ENCODE measurements around the gene CBFA2T3.
A peak's percentile ranks its signal among the peaks of the same experiment; 100 is the strongest.
"Not testable (repeated sequence)": the region's sequence is repeated elsewhere in the genome, so short reads cannot be mapped to it uniquely, and the experiment has no call there.

Gene CBFA2T3

GRCh38 chr16:88922114-88922825 lies 54.7 kb downstream of the CBFA2T3 start:
- Histone ChIP-seq H3K4me1 (no peaks in the 10 kb centered on the region), H3K79me2 (no peaks in the 10 kb centered on the region), H2AFZ (no peak overlapping the region), H3K9ac (no peak overlapping the region), H3K4me2 (ENCODE audit: low read length) (no peak overlapping the region), H3K9me3 (ENCODE audit: control insufficient read depth, low read length) (no peaks in the 10 kb centered on the region), H3K27me3 (ENCODE audit: control insufficient read depth, insufficient read depth, low read length) (no peaks in the 10 kb centered on the region), H3K36me3 (ENCODE audit: control insufficient read depth, insufficient read depth, low read length) (no peaks in the 10 kb centered on the region), H3K4me3 (ENCODE audit: low read depth, low read length) (no peak overlapping the region), H3K27ac (peak overlapping the region; percentile 44)
- no peak for TF ChIP-seq CTCF (IDR thresholded peaks at IDR 0.05)

GRCh38 chr16:88921591-88921990 lies 55.4 kb downstream of the CBFA2T3 start:
- Histone ChIP-seq H3K4me2 (ENCODE audit: low read length) (no peak overlapping the region), H3K36me3 (ENCODE audit: control insufficient read depth, insufficient read depth, low read length) (no peaks in the 10 kb centered on the region), H2AFZ (no peak overlapping the region), H3K9ac (no peak overlapping the region), H3K27me3 (ENCODE audit: control insufficient read depth, insufficient read depth, low read length) (no peaks in the 10 kb centered on the region), H3K27ac (no peak overlapping the region), H3K4me1 (no peaks in the 10 kb centered on the region), H3K79me2 (no peaks in the 10 kb centered on the region), H3K9me3 (ENCODE audit: control insufficient read depth, low read length) (no peaks in the 10 kb centered on the region), H3K4me3 (ENCODE audit: low read depth, low read length) (no peak overlapping the region)
- TF ChIP-seq CTCF (IDR thresholded peaks at IDR 0.05), result no peak

- Histone ChIP-seq H3K27ac (peak overlapping the region; percentile 8), H3K4me1 (no peaks in the 10 kb centered on the region), H3K36me3 (ENCODE audit: control insufficient read depth, insufficient read depth, low read length) (no peaks in the 10 kb centered on the region), H3K9ac (no peak overlapping the region), H3K79me2 (no peaks in the 10 kb centered on the region), H3K9me3 (ENCODE audit: control insufficient read depth, low read length) (no peaks in the 10 kb centered on the region), H3K4me3 (ENCODE audit: low read depth, low read length) (no peak overlapping the region), H3K4me2 (ENCODE audit: low read length) (no peak overlapping the region), H3K27me3 (ENCODE audit: control insufficient read depth, insufficient read depth, low read length) (no peaks in the 10 kb centered on the region), H2AFZ (no peak overlapping the region)
- no peak for TF ChIP-seq CTCF (IDR thresholded peaks at IDR 0.05)
Observed at GRCh38 chr16:88920618-88921590, 56.1 kb downstream of the CBFA2T3 start.

- no peak overlapping the region for H3K4me3 ChIP-seq (ENCODE audit: low read depth, low read length)
- H3K9me3 ChIP-seq (ENCODE audit: control insufficient read depth, low read length), result no peaks in the 10 kb centered on the region
- H3K27me3 ChIP-seq (ENCODE audit: control insufficient read depth, insufficient read depth, low read length), result no peaks in the 10 kb centered on the region
- no peaks in the 10 kb centered on the region for H3K79me2 ChIP-seq
- no peak overlapping the region for H3K9ac ChIP-seq
- H2AFZ ChIP-seq, result no peak overlapping the region
- no peak overlapping the region for H3K4me2 ChIP-seq (ENCODE audit: low read length)
- TF ChIP-seq CTCF (IDR thresholded peaks at IDR 0.05), result no peak
- H3K27ac ChIP-seq, result no peak overlapping the region
- H3K36me3 ChIP-seq (ENCODE audit: control insufficient read depth, insufficient read depth, low read length), result no peaks in the 10 kb centered on the region
- no peaks in the 10 kb centered on the region for H3K4me1 ChIP-seq
Observed at GRCh38 chr16:88919936-88920335, 57.1 kb downstream of the CBFA2T3 start.

GRCh38 chr16:88918896-88919295 lies 58.1 kb downstream of the CBFA2T3 start:
- not testable (repeated sequence) for H3K79me2 ChIP-seq; H3K4me1 ChIP-seq; H3K4me3 ChIP-seq (ENCODE audit: low read depth, low read length); H3K4me2 ChIP-seq (ENCODE audit: low read length); H3K9me3 ChIP-seq (ENCODE audit: control insufficient read depth, low read length); H2AFZ ChIP-seq; H3K9ac ChIP-seq; H3K27me3 ChIP-seq (ENCODE audit: control insufficient read depth, insufficient read depth, low read length); H3K27ac ChIP-seq; H3K36me3 ChIP-seq (ENCODE audit: control insufficient read depth, insufficient read depth, low read length)

Measured in parathyroid adenoma (tissue), 2 donors.